ENCODE measurements around the gene TMEM244.

DNA sequence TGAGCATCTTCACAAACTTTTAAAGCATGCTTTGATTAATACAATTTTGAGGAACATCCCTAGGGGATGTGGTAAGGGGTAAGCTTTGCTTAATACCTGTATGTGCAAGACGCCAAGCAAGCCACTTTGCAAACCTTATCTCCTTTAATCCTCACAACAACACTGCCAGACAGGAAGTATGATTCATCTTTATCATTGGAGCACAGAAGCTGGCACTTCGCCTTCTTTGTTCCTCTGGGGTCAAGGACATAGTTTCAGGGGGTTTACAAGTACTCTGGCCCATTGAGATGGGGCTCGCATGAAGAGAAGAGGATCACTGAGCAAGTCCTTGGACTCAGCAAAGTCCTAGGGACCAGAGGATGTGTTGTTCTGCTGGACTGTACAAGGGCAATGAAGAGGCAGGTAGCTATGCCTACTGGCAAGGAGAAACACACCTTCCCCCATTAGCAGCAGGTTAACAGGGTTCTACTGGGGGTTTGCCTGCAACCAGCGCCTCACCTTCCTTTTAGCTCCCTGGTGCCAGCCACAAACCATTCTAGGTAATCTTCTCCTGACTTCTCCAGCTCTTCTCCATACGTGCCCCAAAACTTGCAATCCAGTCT is 8.8 kb downstream of the TMEM244 start:
- TF ChIP-seq, protein P1, sequence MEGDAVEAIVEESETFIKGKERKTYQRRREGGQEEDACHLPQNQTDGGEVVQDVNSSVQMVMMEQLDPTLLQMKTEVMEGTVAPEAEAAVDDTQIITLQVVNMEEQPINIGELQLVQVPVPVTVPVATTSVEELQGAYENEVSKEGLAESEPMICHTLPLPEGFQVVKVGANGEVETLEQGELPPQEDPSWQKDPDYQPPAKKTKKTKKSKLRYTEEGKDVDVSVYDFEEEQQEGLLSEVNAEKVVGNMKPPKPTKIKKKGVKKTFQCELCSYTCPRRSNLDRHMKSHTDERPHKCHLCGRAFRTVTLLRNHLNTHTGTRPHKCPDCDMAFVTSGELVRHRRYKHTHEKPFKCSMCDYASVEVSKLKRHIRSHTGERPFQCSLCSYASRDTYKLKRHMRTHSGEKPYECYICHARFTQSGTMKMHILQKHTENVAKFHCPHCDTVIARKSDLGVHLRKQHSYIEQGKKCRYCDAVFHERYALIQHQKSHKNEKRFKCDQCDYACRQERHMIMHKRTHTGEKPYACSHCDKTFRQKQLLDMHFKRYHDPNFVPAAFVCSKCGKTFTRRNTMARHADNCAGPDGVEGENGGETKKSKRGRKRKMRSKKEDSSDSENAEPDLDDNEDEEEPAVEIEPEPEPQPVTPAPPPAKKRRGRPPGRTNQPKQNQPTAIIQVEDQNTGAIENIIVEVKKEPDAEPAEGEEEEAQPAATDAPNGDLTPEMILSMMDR (conservative IDR thresholded peaks at IDR 0.05 in 1 of 2, IDR thresholded peaks at IDR 0.05 in 1 of 2; ENCODE audit: extremely low read depth in 1 of 2, insufficient read depth in 1 of 2, low read depth in 1 of 2, low read length in 2 of 2): no peak
- no peak for TF ChIP-seq EZH2 (IDR thresholded peaks at IDR 0.05; ENCODE audit: borderline replicate concordance, low read length)

Data from mammary epithelial cell (primary cell).